ENCODE measurements around the gene ERVV-1.

The ERVV-1 gene

GRCh38 chr19:53004242-53004641 lies 9.5 kb upstream of the ERVV-1 start:
- TF ChIP-seq CTCF (conservative IDR thresholded peaks at IDR 0.05; ENCODE audit: low read depth) = no peak
- no peak overlapping the region for H3K27ac ChIP-seq
- ChIA-PET CTCF (interaction anchor here (1.2 kb wide), 1 partner anchor 10 kb away, joined by 3 read pairs; no protein-coding TSS in a partner anchor), POLR2A (ENCODE audit: low non-redundant PET) (no interaction called here)
- no peak for DNase-seq (ENCODE audit: low spot score)

- DNase-seq (ENCODE audit: low spot score) = no peak
- H3K27ac ChIP-seq = no peak overlapping the region
- TF ChIP-seq CTCF (conservative IDR thresholded peaks at IDR 0.05; ENCODE audit: low read depth) = no peak
- ChIA-PET CTCF (interaction anchor here (1.4 kb wide), 1 partner anchor 13 kb away, joined by 4 read pairs; no protein-coding TSS in a partner anchor), POLR2A (ENCODE audit: low non-redundant PET) (no interaction called here)
Observed at GRCh38 chr19:53007200-53007599, 6.5 kb upstream of the ERVV-1 start.

DNA sequence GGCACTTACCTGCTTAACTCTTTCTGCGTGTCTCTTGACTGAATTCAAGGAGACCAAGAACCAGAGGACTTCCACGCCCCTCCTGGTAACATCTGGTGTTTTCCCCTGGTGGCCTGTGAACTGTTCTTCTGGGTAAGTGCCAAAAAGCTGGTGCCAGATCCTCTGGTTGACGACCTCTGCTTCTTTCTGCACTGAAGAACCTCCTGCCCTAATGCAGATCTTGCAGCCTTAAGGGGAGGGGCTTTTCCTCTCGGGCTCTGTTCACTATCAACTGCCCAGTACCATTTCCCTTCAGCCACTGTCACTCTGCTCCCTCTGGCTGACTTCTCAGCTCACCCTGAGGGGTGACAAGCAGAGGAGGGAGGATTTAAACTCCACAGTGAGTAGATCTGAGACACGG lies 6.1 kb upstream of the ERVV-1 start:
- ChIA-PET CTCF (interaction anchor here (1.4 kb wide), 1 partner anchor 14 kb away, joined by 4 read pairs; no protein-coding TSS in a partner anchor), POLR2A (ENCODE audit: low non-redundant PET) (no interaction called here)
- no peak for DNase-seq (ENCODE audit: low spot score)
- no peak overlapping the region for H3K27ac ChIP-seq
- no peak for TF ChIP-seq CTCF (conservative IDR thresholded peaks at IDR 0.05; ENCODE audit: low read depth)

DNA sequence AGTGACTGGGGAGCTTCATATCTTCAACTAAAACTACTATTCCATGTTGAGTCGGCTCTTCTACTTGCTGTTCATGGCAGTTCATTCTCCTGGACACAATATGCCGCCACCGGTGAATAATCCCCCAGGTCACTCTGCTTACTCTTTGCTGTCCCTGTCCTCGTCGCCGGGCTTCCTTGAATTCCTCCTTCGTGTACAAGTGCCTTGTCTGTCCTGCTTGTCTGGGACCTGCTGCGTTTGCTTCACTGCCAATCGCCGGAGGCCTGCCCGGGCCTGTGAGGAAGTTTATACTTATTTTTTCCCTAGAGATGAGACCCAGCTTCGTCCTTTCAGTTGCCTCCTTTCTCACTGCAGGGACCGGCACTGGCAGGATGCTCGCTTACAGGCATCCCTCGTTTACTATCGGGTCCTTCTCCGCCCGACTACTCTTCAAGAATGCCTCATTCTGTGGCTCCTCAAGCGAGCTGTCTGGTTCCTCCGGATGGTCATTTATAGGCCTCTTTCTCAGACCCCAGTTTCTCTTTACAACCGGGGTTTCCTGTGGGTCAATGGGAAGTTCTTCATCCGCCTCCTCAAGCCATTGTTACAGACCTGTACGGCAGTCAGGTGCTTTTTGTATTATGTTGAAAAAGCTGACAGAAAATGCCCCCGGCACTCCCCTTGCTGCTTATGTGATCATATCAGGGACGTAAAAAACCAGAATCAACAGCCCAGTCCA lies 5.5 kb upstream of the ERVV-1 start:
- CTCF ChIA-PET = interaction anchor here (1.4 kb wide), 1 partner anchor 14 kb away, joined by 4 read pairs; no protein-coding TSS in a partner anchor
- POLR2A ChIA-PET (ENCODE audit: low non-redundant PET) = no interaction called here
- H3K27ac ChIP-seq = no peak overlapping the region
- no peak for TF ChIP-seq CTCF (conservative IDR thresholded peaks at IDR 0.05; ENCODE audit: low read depth)
- DNase-seq (ENCODE audit: low spot score) = no peak

- no peak for DNase-seq (ENCODE audit: low spot score)
- H3K27ac ChIP-seq = no peak overlapping the region
- POLR2A ChIA-PET (ENCODE audit: low non-redundant PET) = no interaction called here
- TF ChIP-seq CTCF (conservative IDR thresholded peaks at IDR 0.05; ENCODE audit: low read depth) = no peak
- CTCF ChIA-PET = interaction anchor here (1.0 kb wide), 1 partner anchor 16 kb away, joined by 3 read pairs; no protein-coding TSS in a partner anchor
Observed at GRCh38 chr19:53010494-53010893, 3.2 kb upstream of the ERVV-1 start.

GRCh38 chr19:53012006-53012405 lies 1.7 kb upstream of the ERVV-1 start:
- ChIA-PET CTCF (no interaction called here), POLR2A (ENCODE audit: low non-redundant PET) (no interaction called here)
- no peak for TF ChIP-seq CTCF (conservative IDR thresholded peaks at IDR 0.05; ENCODE audit: low read depth)
- DNase-seq (ENCODE audit: low spot score) = no peak
- H3K27ac ChIP-seq = no peak overlapping the region
